Vagina (tissue), 2 donors: ENCODE results near the gene RAB11FIP3. TPM values are rescaled to one million over a fixed set of nuclear protein-coding genes. Genes with fewer than 3 reads are reported as not detected.
A peak's percentile ranks its signal among the peaks of the same experiment; 100 is the strongest.
"Not testable (repeated sequence)": the region's sequence is repeated elsewhere in the genome, so short reads cannot be mapped to it uniquely, and the experiment has no call there.

Source experiments
- DNase-seq, 2 donors: peaks; one replicate each; pipeline ENCODE4 v3.0.0-alpha.2; 2017; ENCODE audit errors: extremely low spot score in 2 of 2
- H3K27ac ChIP-seq: fragments of 200-600 bp; sonication (generic); one replicate; pipeline ENCODE4 v1.5.1; 2019
- H3K27me3 ChIP-seq: fragments of 200-600 bp; sonication (generic); one replicate; pipeline ENCODE4 v1.5.1; 2019
- H3K36me3 ChIP-seq, 2 donors: fragments of 200-600 bp; sonication (generic); one replicate each; pipeline ENCODE4 v1.5.1; 2017 to 2019
- H3K4me1 ChIP-seq: fragments of 200-600 bp; sonication (generic); one replicate; pipeline ENCODE4 v1.5.1; 2019
- H3K4me3 ChIP-seq, 2 donors: fragments of 200-600 bp; sonication (generic); 1 replicate in 1 of 2; 2 replicates in 1 of 2; pipeline ENCODE4 v1.5.1; 2016 to 2019
- H3K9me3 ChIP-seq: fragments of 200-600 bp; sonication (generic); one replicate; pipeline ENCODE4 v1.5.1; 2019
- POLR2A ChIP-seq, 2 donors: fragments of 450-650 bp; IDR thresholded peaks; one replicate each; pipeline ENCODE4 v1.6.1; 2017; ENCODE audit warnings: antibody characterized with exemption in 2 of 2, mild to moderate bottlenecking in 2 of 2, moderate library complexity in 2 of 2
- POLR2AphosphoS5 ChIP-seq, 2 donors: sonication (generic); formaldehyde crosslinking; IDR thresholded peaks; one replicate each; pipeline ENCODE4 v1.9.0; 2017; ENCODE audit warnings: antibody characterized with exemption in 2 of 2, mild to moderate bottlenecking in 2 of 2, low read depth in 1 of 2; ENCODE audit not compliant: insufficient read depth in 1 of 2
- intact Hi-C: fragments of 100-400 bp; cut with DNase I; formaldehyde crosslinking; loops from one replicate; pipeline ENCODE4 v1.15.1; 2023
- total RNA-seq: library from RNA; depleted of rRNA; stranded (reverse); fragments of >200 nt; gene quantifications from one replicate; pipeline ENCODE4 v1.2.3, GENCODE V29; 2016
- TF ChIP-seq, protein P1 (sequence below), 3 experiments: fragments of 450-650 bp in 2 of 3; fragments of 200-600 bp in 1 of 3; sonication (generic) in 1 of 3; IDR thresholded peaks; one replicate each; pipeline ENCODE4 v1.5.1; 2017 to 2019; ENCODE audit warnings: antibody characterized with exemption in 3 of 3, mild to moderate bottlenecking in 2 of 3, moderate library complexity in 2 of 3

The RAB11FIP3 gene, protein sequence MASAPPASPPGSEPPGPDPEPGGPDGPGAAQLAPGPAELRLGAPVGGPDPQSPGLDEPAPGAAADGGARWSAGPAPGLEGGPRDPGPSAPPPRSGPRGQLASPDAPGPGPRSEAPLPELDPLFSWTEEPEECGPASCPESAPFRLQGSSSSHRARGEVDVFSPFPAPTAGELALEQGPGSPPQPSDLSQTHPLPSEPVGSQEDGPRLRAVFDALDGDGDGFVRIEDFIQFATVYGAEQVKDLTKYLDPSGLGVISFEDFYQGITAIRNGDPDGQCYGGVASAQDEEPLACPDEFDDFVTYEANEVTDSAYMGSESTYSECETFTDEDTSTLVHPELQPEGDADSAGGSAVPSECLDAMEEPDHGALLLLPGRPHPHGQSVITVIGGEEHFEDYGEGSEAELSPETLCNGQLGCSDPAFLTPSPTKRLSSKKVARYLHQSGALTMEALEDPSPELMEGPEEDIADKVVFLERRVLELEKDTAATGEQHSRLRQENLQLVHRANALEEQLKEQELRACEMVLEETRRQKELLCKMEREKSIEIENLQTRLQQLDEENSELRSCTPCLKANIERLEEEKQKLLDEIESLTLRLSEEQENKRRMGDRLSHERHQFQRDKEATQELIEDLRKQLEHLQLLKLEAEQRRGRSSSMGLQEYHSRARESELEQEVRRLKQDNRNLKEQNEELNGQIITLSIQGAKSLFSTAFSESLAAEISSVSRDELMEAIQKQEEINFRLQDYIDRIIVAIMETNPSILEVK
- total RNA-seq: 36.6 TPM

DNA sequence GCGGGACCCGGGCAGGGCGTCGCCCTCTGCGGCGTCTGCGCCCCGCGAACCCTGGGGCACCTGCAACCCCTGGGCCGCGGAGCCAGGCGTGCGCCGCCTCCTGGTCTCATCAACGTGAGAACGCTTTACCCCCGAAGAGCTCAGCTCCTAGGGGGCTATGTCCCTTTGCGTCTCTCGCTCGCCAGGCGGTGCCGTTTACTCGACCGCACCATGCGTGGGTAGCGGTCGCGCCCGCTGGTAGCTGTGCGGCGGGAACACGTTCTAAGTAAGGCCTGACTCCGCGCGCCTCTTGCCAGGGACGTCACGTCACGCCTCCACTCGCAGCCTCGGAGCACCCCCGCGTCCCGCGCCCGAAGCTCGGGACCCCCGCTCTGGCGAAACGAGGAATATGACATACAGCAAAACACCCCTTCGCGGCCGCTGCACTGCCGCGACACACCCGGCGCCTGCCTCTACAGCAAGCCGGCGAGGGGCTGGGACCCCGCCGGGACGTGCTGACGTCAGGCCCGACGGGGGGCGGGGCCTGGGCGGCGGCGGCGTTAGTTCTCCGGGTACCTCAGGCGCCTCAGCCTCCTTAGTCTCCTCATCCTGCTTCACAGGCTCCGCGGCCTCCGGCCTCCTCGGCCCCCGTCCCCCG is at the start of gene RAB11FIP3:
Gene RAB11FIP3, plus strand, starts transcription at position 568 of the 637 bp plus-strand sequence. CDS start 358 bp downstream, outside the sequence.
- intact Hi-C loops: no loop called here

DNA sequence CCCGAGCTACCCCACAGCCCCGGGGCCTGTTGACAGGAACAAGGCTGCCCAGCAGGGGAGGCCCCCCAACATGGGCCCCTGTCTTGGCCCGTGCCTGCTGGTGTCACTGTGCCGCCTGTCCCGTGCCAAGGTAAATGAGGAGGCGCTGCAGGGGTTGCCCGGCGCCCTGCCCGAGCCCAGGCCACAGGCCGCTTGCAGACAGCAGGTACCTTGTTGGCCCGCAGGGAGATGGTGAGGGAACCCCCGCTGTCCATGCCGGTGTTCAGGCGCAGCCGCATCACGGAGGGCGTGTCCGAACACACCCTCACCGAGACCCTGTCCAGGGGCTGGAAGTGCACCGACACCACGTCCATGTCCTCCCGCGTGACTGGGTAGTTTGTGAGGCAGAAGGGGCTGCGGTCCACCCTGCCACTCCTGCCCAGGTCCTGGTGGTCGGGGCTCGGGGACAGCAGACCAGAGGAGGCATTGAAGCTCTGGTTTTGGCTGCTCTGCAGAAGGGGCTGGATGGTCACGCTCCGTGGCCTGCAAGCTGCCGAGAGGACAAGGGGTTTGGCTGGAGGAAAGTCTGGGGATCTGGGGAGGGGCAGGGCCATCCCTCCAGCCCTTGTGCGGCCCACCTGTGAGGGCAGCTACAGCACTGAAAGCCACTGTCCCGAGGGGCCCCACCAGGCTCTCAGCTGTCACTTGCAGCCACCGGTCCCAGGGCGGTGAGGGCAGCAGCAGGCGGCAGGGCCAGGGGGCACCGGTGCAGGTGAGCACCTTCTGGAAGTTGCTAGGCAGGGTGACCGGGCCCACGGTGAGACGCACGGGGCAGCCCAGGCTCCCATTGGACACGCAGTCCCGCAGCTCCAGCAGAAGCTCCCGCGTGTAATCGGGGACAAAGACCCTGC is 49.3 kb upstream of the RAB11FIP3 start:
- H3K4me3 ChIP-seq: no peak overlapping the region
- peaks cover 28% of the 10 kb centered on the region for H3K4me1 ChIP-seq
- TF ChIP-seq, protein P1, sequence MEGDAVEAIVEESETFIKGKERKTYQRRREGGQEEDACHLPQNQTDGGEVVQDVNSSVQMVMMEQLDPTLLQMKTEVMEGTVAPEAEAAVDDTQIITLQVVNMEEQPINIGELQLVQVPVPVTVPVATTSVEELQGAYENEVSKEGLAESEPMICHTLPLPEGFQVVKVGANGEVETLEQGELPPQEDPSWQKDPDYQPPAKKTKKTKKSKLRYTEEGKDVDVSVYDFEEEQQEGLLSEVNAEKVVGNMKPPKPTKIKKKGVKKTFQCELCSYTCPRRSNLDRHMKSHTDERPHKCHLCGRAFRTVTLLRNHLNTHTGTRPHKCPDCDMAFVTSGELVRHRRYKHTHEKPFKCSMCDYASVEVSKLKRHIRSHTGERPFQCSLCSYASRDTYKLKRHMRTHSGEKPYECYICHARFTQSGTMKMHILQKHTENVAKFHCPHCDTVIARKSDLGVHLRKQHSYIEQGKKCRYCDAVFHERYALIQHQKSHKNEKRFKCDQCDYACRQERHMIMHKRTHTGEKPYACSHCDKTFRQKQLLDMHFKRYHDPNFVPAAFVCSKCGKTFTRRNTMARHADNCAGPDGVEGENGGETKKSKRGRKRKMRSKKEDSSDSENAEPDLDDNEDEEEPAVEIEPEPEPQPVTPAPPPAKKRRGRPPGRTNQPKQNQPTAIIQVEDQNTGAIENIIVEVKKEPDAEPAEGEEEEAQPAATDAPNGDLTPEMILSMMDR (IDR thresholded peaks at IDR 0.05): no peak
- TF ChIP-seq POLR2AphosphoS5 (IDR thresholded peaks at IDR 0.05; ENCODE audit: insufficient read depth in 1 of 2, low read depth in 1 of 2) (no peak), POLR2A (IDR thresholded peaks at IDR 0.05) (no peak)
- H3K27ac ChIP-seq: no peak overlapping the region
- peaks cover 0 to 29% of the 10 kb centered on the region in 2 donors for H3K36me3 ChIP-seq
- intact Hi-C loops: no loop called here
- DNase-seq: no peak
- no peaks in the 10 kb centered on the region for H3K9me3 ChIP-seq
- H3K27me3 ChIP-seq: no peaks in the 10 kb centered on the region

More for the DNA sequence above, at the start of gene RAB11FIP3:
- Histone ChIP-seq H3K4me1 (peaks cover 42% of the 10 kb centered on the region), H3K36me3 (no peaks in the 10 kb centered on the region), H3K27ac (peak within 1 kb of the TSS; percentile 90), H3K27me3 (no peaks in the 10 kb centered on the region), H3K4me3 (peak within 1 kb of the TSS; percentile 41 to 58), H3K9me3 (no peaks in the 10 kb centered on the region)
- DNase-seq: no peak
- TF ChIP-seq, protein P1 (IDR thresholded peaks at IDR 0.05): peak in 1 of 3 experiments; percentile 17
- TF ChIP-seq POLR2A (IDR thresholded peaks at IDR 0.05): peak in 1 of 2 donors; percentile 90
- peak; percentile 60 to 98 for TF ChIP-seq POLR2AphosphoS5 (IDR thresholded peaks at IDR 0.05; ENCODE audit: insufficient read depth in 1 of 2, low read depth in 1 of 2)

DNA sequence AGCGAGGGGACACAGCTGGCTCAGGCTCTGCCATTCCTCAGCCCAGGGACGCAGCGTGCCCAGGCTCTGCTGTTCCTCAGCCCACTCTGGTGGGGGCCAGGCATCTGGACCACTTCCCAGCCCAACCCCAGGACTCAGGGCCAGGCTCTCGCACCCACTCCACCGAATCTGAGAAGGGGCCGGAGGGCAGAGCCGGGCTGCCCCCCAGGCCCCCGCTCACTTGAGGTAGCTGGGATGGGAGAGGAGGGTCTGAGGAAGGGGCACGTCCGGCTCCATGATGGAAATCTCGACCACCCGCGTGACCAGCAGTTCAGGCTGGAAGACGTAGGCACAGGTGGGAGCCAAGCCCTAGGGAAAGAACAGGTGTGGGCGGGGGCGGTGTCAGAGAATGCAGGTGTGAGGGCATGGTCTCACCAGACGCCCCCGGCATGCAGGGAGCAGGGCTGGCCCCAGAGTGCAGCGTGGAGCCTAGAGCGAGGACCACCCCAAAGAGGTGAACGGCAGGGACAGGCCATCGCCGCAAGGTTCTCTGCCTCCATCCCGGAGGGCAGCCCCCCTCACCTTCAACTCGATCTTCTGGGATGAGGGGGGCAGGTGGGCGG is 48.5 kb upstream of the RAB11FIP3 start:
- DNase-seq: no peak
- intact Hi-C loops: no loop called here
- no peaks in the 10 kb centered on the region for H3K27me3 ChIP-seq
- no peak overlapping the region for H3K27ac ChIP-seq
- no peaks in the 10 kb centered on the region for H3K9me3 ChIP-seq
- no peak overlapping the region for H3K4me3 ChIP-seq
- TF ChIP-seq POLR2A (IDR thresholded peaks at IDR 0.05) (no peak), POLR2AphosphoS5 (IDR thresholded peaks at IDR 0.05; ENCODE audit: insufficient read depth in 1 of 2, low read depth in 1 of 2) (no peak)
- TF ChIP-seq, protein P1 (IDR thresholded peaks at IDR 0.05): no peak
- peaks cover 27% of the 10 kb centered on the region for H3K4me1 ChIP-seq
- peaks cover 0 to 29% of the 10 kb centered on the region in 2 donors for H3K36me3 ChIP-seq

DNA sequence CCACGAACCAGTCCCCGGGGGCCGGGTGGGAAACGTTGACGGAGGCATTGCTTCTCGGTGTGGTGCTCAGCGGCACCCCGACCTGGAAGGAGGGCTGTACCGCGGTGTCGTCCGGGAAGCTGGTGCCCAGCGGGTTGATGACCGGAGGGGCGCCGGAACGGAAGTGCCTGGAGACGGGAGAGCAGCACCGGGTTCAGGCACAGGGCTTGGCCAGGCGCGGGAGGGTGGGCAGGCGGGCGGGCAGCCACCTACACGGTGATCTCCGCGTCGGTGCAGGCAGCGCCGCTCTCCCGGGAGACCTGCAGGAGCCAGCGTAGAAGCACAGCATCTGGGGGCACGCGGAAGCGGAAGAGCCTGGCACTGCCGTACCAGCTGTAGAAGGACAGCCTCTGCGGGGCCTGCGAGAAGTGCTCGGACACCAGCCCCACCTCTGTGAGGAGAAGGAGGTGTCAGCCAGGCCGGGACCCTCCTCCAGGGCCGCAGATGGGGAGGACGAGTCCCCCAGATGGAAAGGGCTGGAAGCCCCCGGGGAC is 48.0 kb upstream of the RAB11FIP3 start:
- no peak for DNase-seq
- H3K27ac ChIP-seq: no peak overlapping the region
- H3K9me3 ChIP-seq: no peaks in the 10 kb centered on the region
- H3K4me3 ChIP-seq: no peak overlapping the region
- TF ChIP-seq POLR2A (IDR thresholded peaks at IDR 0.05) (no peak), POLR2AphosphoS5 (IDR thresholded peaks at IDR 0.05; ENCODE audit: insufficient read depth in 1 of 2, low read depth in 1 of 2) (no peak)
- TF ChIP-seq, protein P1 (IDR thresholded peaks at IDR 0.05): no peak
- intact Hi-C loops: no loop called here
- H3K27me3 ChIP-seq: no peaks in the 10 kb centered on the region
- peaks cover 0 to 29% of the 10 kb centered on the region in 2 donors for H3K36me3 ChIP-seq
- H3K4me1 ChIP-seq: peaks cover 27% of the 10 kb centered on the region

DNA sequence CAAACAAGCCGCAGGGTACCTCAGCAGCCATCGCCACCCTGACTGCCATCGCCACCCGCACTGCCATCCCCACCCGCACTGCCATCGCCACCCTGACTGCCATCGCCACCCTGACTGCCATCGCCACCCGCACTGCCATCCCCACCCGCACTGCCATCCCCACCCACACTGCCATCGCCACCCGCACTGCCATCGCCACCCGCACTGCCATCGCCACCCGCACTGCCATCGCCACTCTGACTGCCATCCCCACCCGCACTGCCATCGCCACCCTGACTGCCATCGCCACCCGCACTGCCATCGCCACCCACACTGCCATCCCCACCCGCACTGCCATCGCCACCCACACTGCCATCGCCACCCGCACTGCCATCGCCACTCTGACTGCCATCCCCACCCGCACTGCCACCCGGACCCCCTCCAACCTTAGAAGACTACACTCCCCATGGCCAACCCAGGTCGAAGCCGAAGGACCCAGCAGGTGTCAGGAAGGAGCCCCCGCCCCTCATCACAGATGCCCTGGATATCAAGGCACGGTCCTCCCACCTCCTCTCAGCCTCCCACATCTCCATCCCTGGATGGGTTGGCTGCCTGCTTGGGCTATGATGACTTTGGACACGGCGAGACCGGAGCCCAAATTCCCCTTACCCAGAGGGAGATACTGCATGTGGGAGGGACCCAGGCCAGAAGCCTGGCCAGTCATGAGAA is 47.2 kb upstream of the RAB11FIP3 start:
- DNase-seq, intact Hi-C loops: not testable (repeated sequence)
- H3K4me1 ChIP-seq: peaks cover 35% of the 10 kb centered on the region

More for the DNA sequence above, 47.2 kb upstream of the RAB11FIP3 start:
- H3K27ac ChIP-seq, H3K27me3 ChIP-seq, H3K9me3 ChIP-seq, H3K4me3 ChIP-seq: not testable (repeated sequence)
- H3K36me3 ChIP-seq: peaks cover 0 to 29% of the 10 kb centered on the region in 2 donors
